Vagina (tissue), 2 donors: Measurements from ENCODE around the gene ZNF827. TPM values are rescaled to one million over a fixed set of nuclear protein-coding genes. Genes with fewer than 3 reads are reported as not detected.

Experiments
- DNase-seq, 2 donors: peaks; one replicate each; pipeline ENCODE4 v3.0.0-alpha.2; 2017; ENCODE audit errors: extremely low spot score in 2 of 2
- H3K27ac ChIP-seq: fragments of 200-600 bp; sonication (generic); one replicate; pipeline ENCODE4 v1.5.1; 2019
- H3K27me3 ChIP-seq: fragments of 200-600 bp; sonication (generic); one replicate; pipeline ENCODE4 v1.5.1; 2019
- H3K36me3 ChIP-seq, 2 donors: fragments of 200-600 bp; sonication (generic); one replicate each; pipeline ENCODE4 v1.5.1; 2017 to 2019
- H3K4me1 ChIP-seq: fragments of 200-600 bp; sonication (generic); one replicate; pipeline ENCODE4 v1.5.1; 2019
- H3K4me3 ChIP-seq, 2 donors: fragments of 200-600 bp; sonication (generic); 1 replicate in 1 of 2; 2 replicates in 1 of 2; pipeline ENCODE4 v1.5.1; 2016 to 2019
- H3K9me3 ChIP-seq: fragments of 200-600 bp; sonication (generic); one replicate; pipeline ENCODE4 v1.5.1; 2019
- CTCF ChIP-seq, 3 experiments: fragments of 450-650 bp in 2 of 3; fragments of 200-600 bp in 1 of 3; sonication (generic) in 1 of 3; IDR thresholded peaks; one replicate each; pipeline ENCODE4 v1.5.1; 2017 to 2019; ENCODE audit warnings: antibody characterized with exemption in 3 of 3, mild to moderate bottlenecking in 2 of 3, moderate library complexity in 2 of 3
- POLR2A ChIP-seq, 2 donors: fragments of 450-650 bp; IDR thresholded peaks; one replicate each; pipeline ENCODE4 v1.6.1; 2017; ENCODE audit warnings: antibody characterized with exemption in 2 of 2, mild to moderate bottlenecking in 2 of 2, moderate library complexity in 2 of 2
- POLR2AphosphoS5 ChIP-seq, 2 donors: sonication (generic); formaldehyde crosslinking; IDR thresholded peaks; one replicate each; pipeline ENCODE4 v1.9.0; 2017; ENCODE audit warnings: antibody characterized with exemption in 2 of 2, mild to moderate bottlenecking in 2 of 2, low read depth in 1 of 2; ENCODE audit not compliant: insufficient read depth in 1 of 2
- intact Hi-C: fragments of 100-400 bp; cut with DNase I; formaldehyde crosslinking; loops from one replicate; pipeline ENCODE4 v1.15.1; 2023
- total RNA-seq: library from RNA; depleted of rRNA; stranded (reverse); fragments of >200 nt; gene quantifications from one replicate; pipeline ENCODE4 v1.2.3, GENCODE V29; 2016

Gene ZNF827
- total RNA-seq, 1 donor from 2014 or later = 19.2 TPM

- H3K36me3 ChIP-seq = no peaks in the 10 kb centered on the region
These were observed 71.2 kb downstream of the ZNF827 start for GRCh38 chr4:145867406-145867805.

GRCh38 chr4:145866991-145867390 is 71.6 kb downstream of the ZNF827 start:
- Histone ChIP-seq H3K27ac (no peak overlapping the region), H3K27me3 (no peaks in the 10 kb centered on the region), H3K4me1 (no peaks in the 10 kb centered on the region), H3K36me3 (no peaks in the 10 kb centered on the region), H3K4me3 (no peak overlapping the region), H3K9me3 (no peaks in the 10 kb centered on the region)
- intact Hi-C loops = no loop called here
- TF ChIP-seq POLR2A (IDR thresholded peaks at IDR 0.05) (no peak), CTCF (IDR thresholded peaks at IDR 0.05) (no peak), POLR2AphosphoS5 (IDR thresholded peaks at IDR 0.05; ENCODE audit: insufficient read depth in 1 of 2, low read depth in 1 of 2) (no peak)
- no peak for DNase-seq

More at GRCh38 chr4:145867406-145867805, 71.2 kb downstream of the ZNF827 start:
- intact Hi-C loops = no loop called here
- Histone ChIP-seq H3K4me3 (no peak overlapping the region), H3K27me3 (no peaks in the 10 kb centered on the region), H3K4me1 (no peaks in the 10 kb centered on the region), H3K27ac (no peak overlapping the region), H3K9me3 (no peaks in the 10 kb centered on the region)
- no peak for TF ChIP-seq CTCF (IDR thresholded peaks at IDR 0.05)
- no peak for TF ChIP-seq POLR2AphosphoS5 (IDR thresholded peaks at IDR 0.05; ENCODE audit: insufficient read depth in 1 of 2, low read depth in 1 of 2)
- TF ChIP-seq POLR2A (IDR thresholded peaks at IDR 0.05) = no peak
- no peak for DNase-seq

GRCh38 chr4:145865274-145865941 is 73.2 kb downstream of the ZNF827 start:
- H3K4me3 ChIP-seq = no peak overlapping the region
- TF ChIP-seq POLR2A (IDR thresholded peaks at IDR 0.05) = no peak
- TF ChIP-seq CTCF (IDR thresholded peaks at IDR 0.05) = no peak
- TF ChIP-seq POLR2AphosphoS5 (IDR thresholded peaks at IDR 0.05; ENCODE audit: insufficient read depth in 1 of 2, low read depth in 1 of 2) = no peak
- no peaks in the 10 kb centered on the region for H3K9me3 ChIP-seq
- intact Hi-C loops = no loop called here
- DNase-seq = no peak
- no peaks in the 10 kb centered on the region for H3K36me3 ChIP-seq
- H3K27ac ChIP-seq = no peak overlapping the region
- no peaks in the 10 kb centered on the region for H3K4me1 ChIP-seq
- H3K27me3 ChIP-seq = no peaks in the 10 kb centered on the region

- no peak for DNase-seq
- H3K27ac ChIP-seq = no peak overlapping the region
- no peaks in the 10 kb centered on the region for H3K27me3 ChIP-seq
- no peak for TF ChIP-seq CTCF (IDR thresholded peaks at IDR 0.05)
- TF ChIP-seq POLR2AphosphoS5 (IDR thresholded peaks at IDR 0.05; ENCODE audit: insufficient read depth in 1 of 2, low read depth in 1 of 2) = no peak
- no peak for TF ChIP-seq POLR2A (IDR thresholded peaks at IDR 0.05)
- no peak overlapping the region for H3K4me3 ChIP-seq
- no peaks in the 10 kb centered on the region for H3K9me3 ChIP-seq
- intact Hi-C loops = no loop called here
- H3K36me3 ChIP-seq = no peaks in the 10 kb centered on the region
- H3K4me1 ChIP-seq = no peaks in the 10 kb centered on the region
These were observed 75.4 kb downstream of the ZNF827 start for GRCh38 chr4:145863191-145863590.
